Upper lobe of right lung (tissue), 1 donor: ENCODE measurements around the gene PPP2R5B. TPM values are rescaled to one million over a fixed set of nuclear protein-coding genes. Genes with fewer than 3 reads are reported as not detected.

Experiments
- ATAC-seq: fragments of 200-7000 bp; cut with Tn5 transposase; one replicate; pipeline ENCODE4 v1.9.1; 2020; ENCODE audit warnings: mild to moderate bottlenecking, moderate library complexity
- DNase-seq: peaks from one replicate; pipeline ENCODE4 v3.0.0-alpha.2; 2020
- H3K27ac ChIP-seq: fragments of 200-600 bp; one replicate; pipeline ENCODE4 v1.8.0; 2022
- H3K27me3 ChIP-seq: fragments of 200-600 bp; one replicate; pipeline ENCODE4 v1.8.0; 2022; ENCODE audit warnings: mild to moderate bottlenecking
- H3K36me3 ChIP-seq: fragments of 200-600 bp; one replicate; pipeline ENCODE4 v1.8.0; 2022
- H3K4me1 ChIP-seq: fragments of 200-600 bp; one replicate; pipeline ENCODE4 v1.8.0; 2022
- H3K4me3 ChIP-seq: fragments of 200-600 bp; one replicate; pipeline ENCODE4 v1.8.0; 2022; ENCODE audit warnings: mild to moderate bottlenecking
- H3K9me3 ChIP-seq: fragments of 200-600 bp; one replicate; pipeline ENCODE4 v1.8.0; 2022
- CTCF ChIP-seq: fragments of 200-600 bp; IDR thresholded peaks from one replicate; pipeline ENCODE4 v1.8.0; 2022; ENCODE audit warnings: antibody characterized with exemption
- intact Hi-C: fragments of 100-400 bp; cut with DNase I; formaldehyde crosslinking; loops from one replicate; pipeline ENCODE4 v1.11.0; 2022
- total RNA-seq: library from RNA; stranded (reverse); fragmentation: NEBNext Ultra II Directional; extraction: Animal tissue kit (Norgen Biotek cat#: 25700); gene quantifications from one replicate; pipeline ENCODE4 v1.2.1, GENCODE V29; 2021
- donor health status: DM: no; HTN: yes; CAD: no; lungs with severe emphysema.

The PPP2R5B gene
- total RNA-seq, 1 donor from 2014 or later = 29.4 TPM

- H3K4me1 ChIP-seq = peaks cover 6% of the 10 kb centered on the region
- intact Hi-C loops = no loop called here
- no peaks in the 10 kb centered on the region for H3K9me3 ChIP-seq
- peaks cover 67% of the 10 kb centered on the region for H3K36me3 ChIP-seq
- H3K4me3 ChIP-seq = no peak overlapping the region
- no peaks in the 10 kb centered on the region for H3K27me3 ChIP-seq
- ATAC-seq (no peak), DNase-seq (no peak)
- TF ChIP-seq CTCF = no peak
- no peak overlapping the region for H3K27ac ChIP-seq
Observed at GRCh38 chr11:64898541-64898940, 25.9 kb upstream of the PPP2R5B start.

- no peak for TF ChIP-seq CTCF
- ATAC-seq = no peak
Observed at GRCh38 chr11:64900263-64900678, 24.2 kb upstream of the PPP2R5B start.

DNA sequence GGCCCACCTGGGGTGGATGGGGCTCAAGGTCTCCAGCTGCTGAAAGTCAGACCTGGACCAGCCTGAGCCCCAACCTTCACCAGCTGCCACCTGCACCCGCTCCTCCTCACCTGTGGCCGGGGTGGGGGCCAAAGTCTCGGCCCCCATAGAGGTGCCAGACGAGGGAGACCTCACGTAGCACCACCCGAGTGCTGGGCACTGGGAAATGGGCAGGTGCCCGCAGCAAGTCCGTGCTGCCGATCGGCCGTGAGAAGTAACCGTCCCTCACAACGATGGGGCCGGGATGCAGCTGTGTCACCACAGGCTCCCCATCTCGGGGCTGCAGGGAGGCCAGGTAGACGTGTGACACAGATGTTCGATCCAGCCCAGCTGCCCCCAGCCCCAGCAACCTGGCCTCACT, 23.7 kb upstream of the PPP2R5B start:
- peaks cover 83% of the 10 kb centered on the region for H3K36me3 ChIP-seq
- no peak for ATAC-seq

More at GRCh38 chr11:64900263-64900678, 24.2 kb upstream of the PPP2R5B start:
- H3K9me3 ChIP-seq = no peaks in the 10 kb centered on the region
- intact Hi-C loops = no loop called here
- no peaks in the 10 kb centered on the region for H3K4me1 ChIP-seq
- no peak for DNase-seq
- peaks cover 78% of the 10 kb centered on the region for H3K36me3 ChIP-seq
- H3K27me3 ChIP-seq = no peaks in the 10 kb centered on the region
- H3K27ac ChIP-seq = no peak overlapping the region
- H3K4me3 ChIP-seq = no peak overlapping the region

GRCh38 chr11:64902102-64902900, 22.2 kb upstream of the PPP2R5B start:
- Histone ChIP-seq H3K27ac (no peak overlapping the region), H3K9me3 (no peaks in the 10 kb centered on the region), H3K4me1 (no peaks in the 10 kb centered on the region), H3K4me3 (no peak overlapping the region), H3K27me3 (no peaks in the 10 kb centered on the region), H3K36me3 (peaks cover 90% of the 10 kb centered on the region)
- no peak for TF ChIP-seq CTCF
- ATAC-seq (no peak), DNase-seq (no peak)
- intact Hi-C loops = no loop called here

More for the DNA sequence above, 23.7 kb upstream of the PPP2R5B start:
- Histone ChIP-seq H3K27me3 (no peaks in the 10 kb centered on the region), H3K27ac (no peak overlapping the region), H3K9me3 (no peaks in the 10 kb centered on the region), H3K4me1 (no peaks in the 10 kb centered on the region), H3K4me3 (no peak overlapping the region)
- DNase-seq = no peak
- TF ChIP-seq CTCF = no peak
- intact Hi-C loops = no loop called here

- ATAC-seq = no peak
- intact Hi-C loops = no loop called here
- TF ChIP-seq CTCF = no peak
- Histone ChIP-seq H3K4me1 (no peaks in the 10 kb centered on the region), H3K4me3 (no peak overlapping the region), H3K27ac (no peak overlapping the region), H3K36me3 (peaks cover 90% of the 10 kb centered on the region), H3K9me3 (no peaks in the 10 kb centered on the region), H3K27me3 (no peaks in the 10 kb centered on the region)
- DNase-seq = no peak
Observed at GRCh38 chr11:64903291-64903833, 21.1 kb upstream of the PPP2R5B start.
